Heart left ventricle (tissue), 16 donors: ENCODE data around the gene ATP23. TPM values are rescaled to one million over a fixed set of nuclear protein-coding genes. Genes with fewer than 3 reads are reported as not detected.

ENCODE experiments used
- ATAC-seq, 4 donors: fragments of 200-7000 bp; cut with Tn5 transposase; one replicate each; pipeline ENCODE4 v1.9.1; 2020 to 2022; ENCODE audit warnings: moderate library complexity in 4 of 4, mild to moderate bottlenecking in 3 of 4, moderate number of reproducible peaks in 1 of 4
- DNase-seq, 5 donors: peaks; one replicate each; pipeline ENCODE4 v3.0.0-alpha.2; 2020
- H3K27ac ChIP-seq, 12 donors: fragments of 200-600 bp; sonication (generic) in 4 of 12; one replicate each; pipeline versions ENCODE4 v1.5.0 to v1.8.0; 2016 to 2022; ENCODE audit warnings: mild to moderate bottlenecking in 2 of 12
- H3K27me3 ChIP-seq, 9 donors: fragments of 200-600 bp; sonication (generic) in 2 of 9; one replicate each; pipeline versions ENCODE4 v1.5.1 to v1.8.0; 2016 to 2022; ENCODE audit warnings: mild to moderate bottlenecking in 3 of 9
- H3K36me3 ChIP-seq, 9 donors: fragments of 200-600 bp; sonication (generic) in 2 of 9; one replicate each; pipeline versions ENCODE4 v1.5.0 to v1.8.0; 2018 to 2022; ENCODE audit warnings: mild to moderate bottlenecking in 2 of 9
- H3K4me1 ChIP-seq, 12 donors: fragments of 200-600 bp; sonication (generic) in 4 of 12; one replicate each; pipeline versions ENCODE4 v1.5.0 to v1.8.0; 2016 to 2022; ENCODE audit warnings: mild to moderate bottlenecking in 3 of 12
- H3K4me3 ChIP-seq, 12 donors: fragments of 200-600 bp; sonication (generic) in 4 of 12; one replicate each; pipeline versions ENCODE4 v1.5.0 to v1.8.0; 2017 to 2022; ENCODE audit warnings: mild to moderate bottlenecking in 9 of 12, moderate library complexity in 4 of 12
- H3K9me3 ChIP-seq, 12 donors: fragments of 200-600 bp; sonication (generic) in 4 of 12; one replicate each; pipeline versions ENCODE4 v1.5.0 to v1.8.0; 2016 to 2022; ENCODE audit warnings: mild to moderate bottlenecking in 1 of 12
- CTCF ChIP-seq, 12 donors: fragments of 200-600 bp; sonication (generic) in 4 of 12; IDR thresholded peaks; one replicate each; pipeline versions ENCODE4 v1.5.0 to v1.8.0; 2018 to 2022; ENCODE audit warnings: antibody characterized with exemption in 12 of 12, mild to moderate bottlenecking in 5 of 12
- POLR2A ChIP-seq, 2 donors: fragments of 450-650 bp; IDR thresholded peaks; one replicate each; pipeline ENCODE4 v1.6.1; 2017; ENCODE audit warnings: antibody characterized with exemption in 2 of 2, mild to moderate bottlenecking in 2 of 2, moderate library complexity in 2 of 2
- WGBS, 4 donors: extraction: QIAGEN DNeasy Blood & Tissue Kit in 2 of 4; methylation state at CpG; one replicate each; pipeline versions ENCODE4 v1.1.5 to v1.1.7; 2013 to 2018; 5-methylcytosine and 5-hydroxymethylcytosine counted together
- intact Hi-C, 10 donors: fragments of 100-400 bp; cut with DNase I; formaldehyde crosslinking; loops; one replicate each; pipeline versions ENCODE4 v1.11.1 to v1.14.2; 2022
- polyA plus RNA-seq, 2 donors: library from polyadenylated mRNA; stranded (reverse); fragments of 200-250 nt; gene quantifications; one replicate each; pipeline ENCODE4 v1.2.3, GENCODE V29; 2013
- total RNA-seq, 9 donors: library from RNA; depleted of rRNA in 2 of 9; stranded (reverse); fragments of >200 nt in 2 of 9; fragmentation: NEBNext Ultra II Directional in 3 of 9; extraction: Animal tissue kit (Norgen Biotek cat#: 25700) in 3 of 9; gene quantifications; one replicate each; pipeline versions ENCODE4 v1.1.0 to v1.2.4, GENCODE V29; 2016 to 2023
- donor health status: ischemic (EF 13 %, LVEDD 7.1; RV severe dilation, severe dysfunction).
- donor health status: healthy with polysubstance abuse.
- donor health status: DM: no; HTN: yes; CAD: no.
- donor health status: DM: no; HTN: no; CAD: no.
- donor health status: ischemic (EF 25% LVEDD 6.9; RV normal size, moderate dysfunction).
- donor health status: ischemic (EF 25% LVEDD 5.7; RV mildly dilated, moderate dysfunction).
- donor health status: healthy.
- donor health status: DM: yes; HTN: yes; CAD: no.
- donor health status: ischemic (EF 35%, LVEDD 5.7; RV mildly dilated, moderate dysfunction).
- donor health status: nonischemic (EF 11% LVEDD 7.7; RV severe dilation, severe dysfunction).
- donor health status: DM: yes; HTN: yes; CAD: no.
- donor health status: PGD.
- donor health status: ischemic (EF 29% LVEDD 5.4; RV normal size, mild dysfunction).
- donor health status: nonischemic (EF 23%, LVEDD 6.1; RV moderate dilation, normal function).

ATP23 gene
- total and polyA plus RNA-seq, 11 donors, result 1.8 to 10.4 (median 6.1) TPM

- H3K4me3 ChIP-seq, result peak overlapping the region in 8 of 12 donors; percentile 14 to 45 (median 30)
- intact Hi-C loops, result loop anchor here in 9 of 10 donors (1.0 to 10.0 kb wide), 8 partner anchors 74 to 320 kb away; partner anchors contain the start of gene TSFM (in 6 of the 9)
Measured at GRCh38 chr12:57904848-57905811, 36.2 kb upstream of the ATP23 start.

GRCh38 chr12:57905812-57906475, 35.4 kb upstream of the ATP23 start:
- Histone ChIP-seq H3K9me3 (no peaks in the 10 kb centered on the region), H3K4me3 (no peak overlapping the region), H3K27me3 (peaks cover 0 to 9% (median 0%) of the 10 kb centered on the region in 9 donors), H3K36me3 (no peaks in the 10 kb centered on the region), H3K4me1 (peaks cover 0 to 10% (median 5%) of the 10 kb centered on the region in 12 donors), H3K27ac (no peak overlapping the region)
- intact Hi-C loops, result loop anchor here in 9 of 10 donors (1.0 to 10.0 kb wide), 8 partner anchors 75 to 321 kb away; partner anchors contain the start of gene TSFM (in 6 of the 9)
- DNase-seq (no peak), ATAC-seq (no peak)
- no peak for TF ChIP-seq POLR2A (IDR thresholded peaks at IDR 0.05)
- no peak for TF ChIP-seq CTCF (IDR thresholded peaks at IDR 0.05)
- 75 to 79% (median 76%) methylated on average over 7 of the region's 7 CpGs for WGBS, 4 donors

More at GRCh38 chr12:57904848-57905811, 36.2 kb upstream of the ATP23 start:
- H3K27ac ChIP-seq, result peak overlapping the region in 2 of 12 donors; percentile 6 to 42
- peaks cover 0 to 6% (median 0%) of the 10 kb centered on the region in 9 donors for H3K27me3 ChIP-seq
- no peaks in the 10 kb centered on the region for H3K36me3 ChIP-seq
- H3K9me3 ChIP-seq, result no peaks in the 10 kb centered on the region
- peaks cover 0 to 10% (median 5%) of the 10 kb centered on the region in 12 donors for H3K4me1 ChIP-seq
- peak; percentile 100 for TF ChIP-seq CTCF (IDR thresholded peaks at IDR 0.05)
- no peak for TF ChIP-seq POLR2A (IDR thresholded peaks at IDR 0.05)
- DNase-seq (peak; percentile 78 to 86 (median 82)), ATAC-seq (peak; percentile 72 to 94 (median 93))
- WGBS, 4 donors, result 41 to 43% (median 42%) methylated on average over 26 of the region's 26 CpGs

- H3K4me3 ChIP-seq, result no peak overlapping the region
- H3K27me3 ChIP-seq, result peaks cover 0 to 9% (median 0%) of the 10 kb centered on the region in 9 donors
- no peak for TF ChIP-seq CTCF (IDR thresholded peaks at IDR 0.05)
- TF ChIP-seq POLR2A (IDR thresholded peaks at IDR 0.05), result no peak
- DNase-seq (no peak), ATAC-seq (no peak)
- no peaks in the 10 kb centered on the region for H3K36me3 ChIP-seq
- intact Hi-C loops, result loop anchor here in 7 of 10 donors (5.0 to 10.0 kb wide), 4 partner anchors 102 to 322 kb away; partner anchors contain the start of gene TSFM (in 4 of the 7)
- WGBS, 4 donors, result 60 to 71% (median 66%) methylated on average over 4 of the region's 4 CpGs
- H3K27ac ChIP-seq, result no peak overlapping the region
- peaks cover 0 to 10% (median 5%) of the 10 kb centered on the region in 12 donors for H3K4me1 ChIP-seq
- no peaks in the 10 kb centered on the region for H3K9me3 ChIP-seq
Measured at GRCh38 chr12:57906821-57907220, 34.5 kb upstream of the ATP23 start.
